Measurements from ENCODE around the gene SIPA1. TPM values are rescaled to one million over a fixed set of nuclear protein-coding genes. Genes with fewer than 3 reads are reported as not detected.
A peak's percentile ranks its signal among the peaks of the same experiment; 100 is the strongest.

SIPA1 gene
- total and polyA plus RNA-seq, 9 of the 15 experiments (the other 6 are each of a cell fraction or from before 2014, with no cell fraction given) = 0.25 to 85.8 (median 16.8) TPM

GRCh38 chr11:65636108-65637031 is 1.5 kb upstream of the SIPA1 start:
- no TSS peak for BruUV-seq (replicated peaks)
- Histone ChIP-seq H3K36me3 (ENCODE audit: control insufficient read depth, insufficient read depth, low read length) (peaks cover 68% of the 10 kb centered on the region; the same call in 2 of the 3 replicates), H3K4me2 (ENCODE audit: insufficient read depth, low read length) (peak overlapping the region; percentile 40; the same call in 1 of the 2 replicates), H3K27me3 (ENCODE audit: control insufficient read depth in 2 of 2, insufficient read depth in 2 of 2, low read length in 2 of 2) (no peaks in the 10 kb centered on the region), H3K27ac (ENCODE audit: extremely low read depth, low read depth, low read length) (peak overlapping the region; percentile 93), H3K9me3 (replicated peaks; ENCODE audit: control insufficient read depth, insufficient read depth, low read depth, low read length) (no peaks in the 10 kb centered on the region), H3K4me3 (no peak overlapping the region), H2AFZ (ENCODE audit: low read depth, low read length) (no peak overlapping the region), H3K9ac (ENCODE audit: insufficient read depth in 1 of 2, low read depth in 2 of 2, low read length in 2 of 2) (peak overlapping the region; percentile 3 to 72; a peak in 3 of 4 replicates), H4K20me1 (replicated peaks; ENCODE audit: control insufficient read depth, insufficient read depth, low read length) (peaks cover 3% of the 10 kb centered on the region; the same call in 1 of the 2 replicates), H3K9me1 (ENCODE audit: control insufficient read depth, insufficient read depth, low read length) (peaks cover 3% of the 10 kb centered on the region), H3K4me1 (replicated peaks in 1 of 2; ENCODE audit: control insufficient read depth in 2 of 2, insufficient read depth in 2 of 2, low read length in 2 of 2) (peaks cover 30 to 82% of the 10 kb centered on the region in 2 experiments), H3K79me2 (ENCODE audit: control insufficient read depth, insufficient read depth, low read length) (peaks cover 20% of the 10 kb centered on the region)
- in situ Hi-C loops (cut with MboI) (no loop called here), intact Hi-C loops (cut with micrococcal nuclease) (loop anchor here (2.0 to 5.0 kb wide), 3 partner anchors 22 to 180 kb away; partner anchors contain the start of genes MAP3K11 and PCNX3)
- ATAC-seq (peak; percentile 79), DNase-seq (ENCODE audit: extremely low read depth in 1 of 4, low spot score in 3 of 4) (peak; percentile 71 to 92 (median 80)), FAIRE-seq (peak; percentile 89)
- CTCF ChIA-PET (ENCODE audit: low intra/inter-chr PET ratio) = no interaction called here
- POLR2A ChIA-PET = interaction anchor here (0.7 to 1.5 kb wide), 4 partner anchors 15 to 137 kb away, joined by 3 to 7 read pairs (median 4); partner anchors contain the start of gene MALAT1
- 39% methylated on average over 19 of the region's 28 CpGs for WGBS (ENCODE audit: insufficient coverage, low coverage, missing lambda C conversion rate)
- TF ChIP-seq ZNF668 (CRISPR knock-in tag; IDR thresholded peaks at IDR 0.05) (no peak), ZNF639 (CRISPR knock-in tag; conservative IDR thresholded peaks at IDR 0.05 in 1 of 2, IDR thresholded peaks at IDR 0.05 in 1 of 2) (0 out of 4 replicates have a peak, but pooled peaks of 1 of the 2 experiments have one; percentile 33), SMAD3 (CRISPR knock-in tag; conservative IDR thresholded peaks at IDR 0.05) (no peak), ZNF75A (CRISPR knock-in tag; IDR thresholded peaks at IDR 0.05) (no peak), CCNT2 (IDR thresholded peaks at IDR 0.05; ENCODE audit: borderline replicate concordance, extremely low read depth, insufficient read length, low read depth, low read length) (peak; percentile 80), SIN3A (IDR thresholded peaks at IDR 0.05; ENCODE audit: borderline replicate concordance in 2 of 2, control insufficient read depth in 1 of 2, low read depth in 2 of 2, low read length in 2 of 2) (peak in 1 of 2 experiments; percentile 73; a peak in 1 of 4 replicates), HNRNPK (IDR thresholded peaks at IDR 0.05; ENCODE audit: low read depth, low read length, poor library complexity, severe bottlenecking) (no peak), ATF3 (IDR thresholded peaks at IDR 0.05) (peak; percentile 48; the same call in 1 of the 2 replicates), ATF3 (CRISPR knock-in tag; conservative IDR thresholded peaks at IDR 0.05) (no peak), KLF16 (IDR thresholded peaks at IDR 0.05) (peak; percentile 88; the same call in 1 of the 2 replicates), E2F1 (CRISPR knock-in tag; IDR thresholded peaks at IDR 0.05) (no peak), ZNF277 (CRISPR knock-in tag; IDR thresholded peaks at IDR 0.05; ENCODE audit: borderline replicate concordance) (no peak), TEAD4 (IDR thresholded peaks at IDR 0.05; ENCODE audit: low read length) (peak; percentile 80), TEAD4 (CRISPR knock-in tag; IDR thresholded peaks at IDR 0.05; ENCODE audit: borderline replicate concordance) (no peak)
